ENCODE data around the gene CLNK. TPM values are rescaled to one million over a fixed set of nuclear protein-coding genes. Genes with fewer than 3 reads are reported as not detected.

The CLNK gene
- total RNA-seq, 1 experiment from 2014 or later = not detected

DNA sequence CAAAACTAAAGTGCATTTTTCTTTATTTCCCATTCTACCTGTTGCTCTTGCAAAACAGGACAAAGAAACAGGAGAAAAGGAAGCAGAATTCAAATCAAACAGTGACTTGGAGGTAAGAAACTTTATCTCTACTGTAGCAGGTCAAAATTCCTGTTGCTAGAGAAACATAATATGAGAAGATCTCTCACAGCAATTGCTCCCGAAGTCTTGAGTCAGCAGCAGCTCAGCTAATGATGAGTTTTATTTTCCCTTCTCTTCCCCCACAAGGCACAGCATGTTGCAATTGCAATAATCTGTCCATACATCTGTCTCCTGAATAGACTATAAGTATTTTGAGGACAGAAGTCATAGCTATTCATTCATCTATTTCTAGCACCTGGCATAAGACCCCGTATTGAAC lies 112.7 kb downstream of the CLNK start (continued):
- TF ChIP-seq ZNF274 (IDR thresholded peaks at IDR 0.05; ENCODE audit: low read depth, low read length) (no peak), YY1 (IDR thresholded peaks at IDR 0.05; ENCODE audit: extremely low read depth, insufficient replicate concordance, low read depth, low read length) (no peak), SIN3A (IDR thresholded peaks at IDR 0.05; ENCODE audit: low read depth) (no peak), ZFX (IDR thresholded peaks at IDR 0.05) (no peak), MAX (IDR thresholded peaks at IDR 0.05) (no peak), FOSL1 (IDR thresholded peaks at IDR 0.05; ENCODE audit: low read depth) (no peak), EGR1 (IDR thresholded peaks at IDR 0.05; ENCODE audit: low read depth) (no peak), CBX3 (IDR thresholded peaks at IDR 0.05; ENCODE audit: low read depth) (no peak), POLR2AphosphoS5 (IDR thresholded peaks at IDR 0.05; ENCODE audit: low read depth, low read length) (no peak)
- TF ChIP-seq, protein P1, sequence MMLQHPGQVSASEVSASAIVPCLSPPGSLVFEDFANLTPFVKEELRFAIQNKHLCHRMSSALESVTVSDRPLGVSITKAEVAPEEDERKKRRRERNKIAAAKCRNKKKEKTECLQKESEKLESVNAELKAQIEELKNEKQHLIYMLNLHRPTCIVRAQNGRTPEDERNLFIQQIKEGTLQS (IDR thresholded peaks at IDR 0.05) = no peak

GRCh38 chr4:10569491-10569890 lies 115.1 kb downstream of the CLNK start:
- H3K27me3 ChIP-seq (ENCODE audit: insufficient read depth, low read length) = no peaks in the 10 kb centered on the region
- H3K36me3 ChIP-seq (ENCODE audit: control insufficient read depth in 1 of 2, insufficient read depth in 2 of 2, low read length in 2 of 2) = no peaks in the 10 kb centered on the region
- no peak overlapping the region for H3K4me2 ChIP-seq (ENCODE audit: low read length)
- no peak overlapping the region for H3K27ac ChIP-seq (ENCODE audit: low read depth, low read length)
- ATAC-seq = no peak
- intact Hi-C loops (cut with micrococcal nuclease) = no loop called here
- H3K9ac ChIP-seq (ENCODE audit: low read length) = no peak overlapping the region
- no peaks in the 10 kb centered on the region for H3K79me2 ChIP-seq (ENCODE audit: insufficient read depth, low read length)
- no peak for DNase-seq (ENCODE audit: low read depth, low spot score)
- no TSS peak for BruUV-seq (replicated peaks)
- CTCF ChIA-PET = no interaction called here
- H3K9me2 ChIP-seq (ENCODE audit: insufficient read depth) = no peaks in the 10 kb centered on the region
- H3K4me3 ChIP-seq (replicated peaks in 1 of 2; ENCODE audit: low read depth in 1 of 2, low read length in 2 of 2) = no peak overlapping the region
- no peaks in the 10 kb centered on the region for H3K4me1 ChIP-seq (ENCODE audit: control insufficient read depth in 1 of 2, insufficient read depth in 2 of 2, low read length in 2 of 2)
- no peaks in the 10 kb centered on the region for H3K9me3 ChIP-seq (ENCODE audit: control insufficient read depth in 1 of 2, insufficient read depth in 1 of 2, low read depth in 1 of 2, low read length in 2 of 2)
- POLR2A ChIA-PET = no interaction called here
- no peak overlapping the region for H2AFZ ChIP-seq (ENCODE audit: low read depth, low read length, poor library complexity, severe bottlenecking)
- no peaks in the 10 kb centered on the region for H4K20me1 ChIP-seq (ENCODE audit: insufficient read depth)
- RAD21 ChIA-PET (ENCODE audit: low non-redundant PET in 1 of 2, low total read pairs in 2 of 2, uncharacterized antibody in 2 of 2, unreplicated experiment in 2 of 2) = no interaction called here
- TF ChIP-seq YY1 (IDR thresholded peaks at IDR 0.05; ENCODE audit: extremely low read depth, insufficient replicate concordance, low read depth, low read length) = no peak
- TF ChIP-seq POLR2AphosphoS5 (IDR thresholded peaks at IDR 0.05; ENCODE audit: low read depth, low read length) = no peak
- no peak for TF ChIP-seq ELF1 (IDR thresholded peaks at IDR 0.05; ENCODE audit: borderline replicate concordance, low read depth)
- no peak for TF ChIP-seq POLR2A (IDR thresholded peaks at IDR 0.05; ENCODE audit: borderline replicate concordance, extremely low read depth, insufficient read depth, insufficient read length)
- TF ChIP-seq SIN3A (IDR thresholded peaks at IDR 0.05; ENCODE audit: low read depth) = no peak
- no peak for TF ChIP-seq CBX3 (IDR thresholded peaks at IDR 0.05; ENCODE audit: low read depth)
- TF ChIP-seq, protein P1 (IDR thresholded peaks at IDR 0.05) = no peak
- TF ChIP-seq TCF7L2 (IDR thresholded peaks at IDR 0.05; ENCODE audit: borderline replicate concordance, extremely low read depth, insufficient read depth, insufficient read length) = no peak
- TF ChIP-seq RAD21 (IDR thresholded peaks at IDR 0.05; ENCODE audit: low read depth) = no peak
- TF ChIP-seq JUND (IDR thresholded peaks at IDR 0.05) = no peak
- TF ChIP-seq, protein P2, sequence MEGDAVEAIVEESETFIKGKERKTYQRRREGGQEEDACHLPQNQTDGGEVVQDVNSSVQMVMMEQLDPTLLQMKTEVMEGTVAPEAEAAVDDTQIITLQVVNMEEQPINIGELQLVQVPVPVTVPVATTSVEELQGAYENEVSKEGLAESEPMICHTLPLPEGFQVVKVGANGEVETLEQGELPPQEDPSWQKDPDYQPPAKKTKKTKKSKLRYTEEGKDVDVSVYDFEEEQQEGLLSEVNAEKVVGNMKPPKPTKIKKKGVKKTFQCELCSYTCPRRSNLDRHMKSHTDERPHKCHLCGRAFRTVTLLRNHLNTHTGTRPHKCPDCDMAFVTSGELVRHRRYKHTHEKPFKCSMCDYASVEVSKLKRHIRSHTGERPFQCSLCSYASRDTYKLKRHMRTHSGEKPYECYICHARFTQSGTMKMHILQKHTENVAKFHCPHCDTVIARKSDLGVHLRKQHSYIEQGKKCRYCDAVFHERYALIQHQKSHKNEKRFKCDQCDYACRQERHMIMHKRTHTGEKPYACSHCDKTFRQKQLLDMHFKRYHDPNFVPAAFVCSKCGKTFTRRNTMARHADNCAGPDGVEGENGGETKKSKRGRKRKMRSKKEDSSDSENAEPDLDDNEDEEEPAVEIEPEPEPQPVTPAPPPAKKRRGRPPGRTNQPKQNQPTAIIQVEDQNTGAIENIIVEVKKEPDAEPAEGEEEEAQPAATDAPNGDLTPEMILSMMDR (IDR thresholded peaks at IDR 0.05 in 2 of 3, conservative IDR thresholded peaks at IDR 0.05 in 1 of 3; ENCODE audit: borderline replicate concordance in 1 of 3, insufficient read depth in 1 of 3, low read depth in 2 of 3, low read length in 2 of 3) = no peak
- no peak for TF ChIP-seq EZH2 (IDR thresholded peaks at IDR 0.05)
- no peak for TF ChIP-seq REST (IDR thresholded peaks at IDR 0.05; ENCODE audit: low read depth)
- no peak for TF ChIP-seq ZNF274 (IDR thresholded peaks at IDR 0.05; ENCODE audit: low read depth, low read length)
- TF ChIP-seq MAX (IDR thresholded peaks at IDR 0.05) = no peak
- TF ChIP-seq CEBPB (IDR thresholded peaks at IDR 0.05; ENCODE audit: low read depth) = no peak
- TF ChIP-seq ZFX (IDR thresholded peaks at IDR 0.05) = no peak
- TF ChIP-seq EGR1 (IDR thresholded peaks at IDR 0.05; ENCODE audit: low read depth) = no peak

All from HCT116 (cell line).